ENCODE measurements around the gene SLC35E3.
A peak's percentile ranks its signal among the peaks of the same experiment; 100 is the strongest.

- no peak for TF ChIP-seq CTCF (IDR thresholded peaks at IDR 0.05)
- TF ChIP-seq POLR2A (IDR thresholded peaks at IDR 0.05) = peak; percentile 27
Observed at GRCh38 chr12:68785358-68785757, 39.4 kb downstream of the SLC35E3 start.

Data from right lobe of liver (tissue), 4 donors.